Mononuclear cell (primary cell): ENCODE data around the gene SEPTIN7. TPM values are rescaled to one million over a fixed set of nuclear protein-coding genes. Genes with fewer than 3 reads are reported as not detected.
"Not testable (repeated sequence)": the region's sequence is repeated elsewhere in the genome, so short reads cannot be mapped to it uniquely, and the experiment has no call there.

Experiments
- H3K27me3 ChIP-seq: 2 replicates; pipeline ENCODE4 v1.6.0; 2011; ENCODE audit warnings: low read length, control low read depth; ENCODE audit not compliant: insufficient read depth
- H3K4me1 ChIP-seq: 2 replicates; pipeline ENCODE4 v1.5.1; 2011; ENCODE audit warnings: mild to moderate bottlenecking, low read length, control low read depth; ENCODE audit not compliant: insufficient read depth
- H3K4me3 ChIP-seq: 2 replicates; pipeline ENCODE4 v1.5.1; 2011; ENCODE audit warnings: mild to moderate bottlenecking, low read length, moderate library complexity
- H3K9me3 ChIP-seq: 2 replicates; pipeline ENCODE4 v1.5.1; 2011; ENCODE audit warnings: low read depth, mild to moderate bottlenecking, control low read depth, low read length
- total RNA-seq: library from RNA; depleted of rRNA; stranded (reverse); fragments of >200 nt; gene quantifications from one replicate; pipeline ENCODE4 v1.2.3, GENCODE V29; 2012

The SEPTIN7 gene
- 306 TPM for total RNA-seq

GRCh38 chr7:35800718-35801391 lies at the start of gene SEPTIN7:
TSS of gene SEPTIN7 (plus strand) at chr7:35801057. CDS start at chr7:35801210, 153 bp downstream.
- no peaks in the 10 kb centered on the region for H3K9me3 ChIP-seq
- peak within 1 kb of the TSS; percentile 82 for H3K4me3 ChIP-seq
- H3K27me3 ChIP-seq = no peaks in the 10 kb centered on the region
- H3K4me1 ChIP-seq = peaks cover 28% of the 10 kb centered on the region

GRCh38 chr7:35752742-35753141 lies 48.1 kb upstream of the SEPTIN7 start:
- Histone ChIP-seq H3K4me1 (no peaks in the 10 kb centered on the region), H3K27me3 (no peaks in the 10 kb centered on the region), H3K4me3 (no peak overlapping the region), H3K9me3 (no peaks in the 10 kb centered on the region)

DNA sequence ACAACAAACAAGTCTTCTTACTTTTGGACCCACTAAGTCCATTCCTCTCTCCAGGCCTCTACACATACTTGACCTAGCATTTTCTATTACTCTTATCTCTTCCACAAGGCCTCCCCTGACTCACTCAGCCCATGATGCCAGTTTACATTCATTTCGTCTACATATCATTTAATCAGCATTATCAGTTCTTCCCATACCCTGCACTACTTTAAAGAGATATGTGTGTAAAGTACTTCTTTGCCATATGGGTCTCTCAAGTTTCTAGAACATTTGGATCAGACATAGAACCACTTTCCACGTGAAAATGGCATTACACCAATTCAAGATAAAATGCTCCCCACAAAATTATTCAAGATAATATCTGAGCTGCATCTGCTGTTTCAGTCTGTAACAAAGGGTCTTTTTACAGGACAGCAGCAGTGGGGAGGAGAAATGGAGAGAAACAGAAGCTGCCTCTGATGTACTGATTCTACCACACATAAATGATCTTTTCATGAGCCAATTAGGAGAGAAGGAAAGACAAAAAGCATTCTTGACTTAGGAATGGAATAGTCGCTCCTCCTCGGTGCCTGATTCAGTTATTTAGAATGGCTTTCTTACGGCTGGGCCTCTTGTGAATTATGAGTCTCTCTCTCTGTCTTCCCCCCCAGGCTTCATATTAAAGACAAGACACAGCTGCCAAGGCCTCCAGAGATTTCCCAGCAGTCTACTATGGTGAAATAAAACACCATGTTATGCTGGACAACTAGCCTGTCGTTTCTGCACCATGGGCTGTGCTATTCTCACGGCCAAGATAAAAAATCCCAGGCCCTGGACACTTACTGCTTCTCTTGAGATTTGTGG lies 46.9 kb upstream of the SEPTIN7 start:
- no peaks in the 10 kb centered on the region for H3K27me3 ChIP-seq

GRCh38 chr7:35754741-35755140 lies 46.1 kb upstream of the SEPTIN7 start:
- Histone ChIP-seq H3K9me3 (no peaks in the 10 kb centered on the region), H3K4me3 (no peak overlapping the region), H3K4me1 (no peaks in the 10 kb centered on the region), H3K27me3 (no peaks in the 10 kb centered on the region)

More for the DNA sequence above, 46.9 kb upstream of the SEPTIN7 start:
- Histone ChIP-seq H3K9me3 (no peaks in the 10 kb centered on the region), H3K4me3 (no peak overlapping the region), H3K4me1 (no peaks in the 10 kb centered on the region)

- Histone ChIP-seq H3K4me3 (no peak overlapping the region), H3K27me3 (no peaks in the 10 kb centered on the region), H3K9me3 (no peaks in the 10 kb centered on the region), H3K4me1 (no peaks in the 10 kb centered on the region)
Observed at GRCh38 chr7:35755711-35756110, 45.1 kb upstream of the SEPTIN7 start.

DNA sequence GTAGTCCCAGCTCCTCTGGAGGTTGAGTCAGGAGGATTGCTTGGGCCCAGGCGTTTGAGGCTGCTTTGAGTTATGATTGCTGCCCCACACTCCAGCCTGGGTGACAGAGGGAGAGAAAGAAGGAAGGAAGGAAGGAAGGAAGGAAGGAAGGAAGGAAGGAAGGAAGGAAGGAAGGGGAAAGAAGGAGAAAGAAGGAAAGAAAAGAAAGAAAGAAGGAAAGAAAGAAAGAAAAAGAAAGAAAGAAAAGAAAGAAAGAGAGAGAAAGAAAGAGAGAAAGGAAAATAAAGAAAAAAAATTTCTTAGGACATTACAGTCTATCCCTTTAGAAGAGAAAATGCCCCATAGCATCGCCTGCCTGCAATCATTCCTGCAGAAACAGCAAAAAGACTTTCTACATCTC lies 44.4 kb upstream of the SEPTIN7 start:
- H3K4me3 ChIP-seq, H3K27me3 ChIP-seq, H3K9me3 ChIP-seq, H3K4me1 ChIP-seq: not testable (repeated sequence)

DNA sequence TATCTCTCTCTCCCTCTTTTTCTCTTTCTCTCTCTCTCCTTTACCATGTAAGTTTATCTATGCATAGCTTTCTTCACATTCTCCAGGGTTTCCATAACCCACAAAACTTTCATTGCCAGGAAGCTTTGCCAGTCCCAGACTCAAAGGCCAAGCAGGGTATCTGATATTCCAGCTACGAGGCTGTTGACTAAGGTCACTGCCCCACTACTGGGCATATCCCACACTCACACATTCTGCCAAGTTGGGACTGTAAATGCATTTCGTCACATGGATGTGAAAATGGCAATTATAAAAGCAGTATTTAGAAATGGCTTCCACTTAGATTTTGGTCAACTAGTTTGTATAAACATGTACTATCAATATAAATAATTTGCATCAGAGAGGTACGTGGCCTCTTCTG lies 43.3 kb upstream of the SEPTIN7 start:
- H3K4me3 ChIP-seq = no peak overlapping the region
- no peaks in the 10 kb centered on the region for H3K9me3 ChIP-seq
- no peaks in the 10 kb centered on the region for H3K27me3 ChIP-seq
- H3K4me1 ChIP-seq = no peaks in the 10 kb centered on the region

- H3K4me3 ChIP-seq = no peak overlapping the region
- no peaks in the 10 kb centered on the region for H3K4me1 ChIP-seq
- H3K27me3 ChIP-seq = no peaks in the 10 kb centered on the region
- H3K9me3 ChIP-seq = no peaks in the 10 kb centered on the region
Observed at GRCh38 chr7:35758421-35758820, 42.4 kb upstream of the SEPTIN7 start.

DNA sequence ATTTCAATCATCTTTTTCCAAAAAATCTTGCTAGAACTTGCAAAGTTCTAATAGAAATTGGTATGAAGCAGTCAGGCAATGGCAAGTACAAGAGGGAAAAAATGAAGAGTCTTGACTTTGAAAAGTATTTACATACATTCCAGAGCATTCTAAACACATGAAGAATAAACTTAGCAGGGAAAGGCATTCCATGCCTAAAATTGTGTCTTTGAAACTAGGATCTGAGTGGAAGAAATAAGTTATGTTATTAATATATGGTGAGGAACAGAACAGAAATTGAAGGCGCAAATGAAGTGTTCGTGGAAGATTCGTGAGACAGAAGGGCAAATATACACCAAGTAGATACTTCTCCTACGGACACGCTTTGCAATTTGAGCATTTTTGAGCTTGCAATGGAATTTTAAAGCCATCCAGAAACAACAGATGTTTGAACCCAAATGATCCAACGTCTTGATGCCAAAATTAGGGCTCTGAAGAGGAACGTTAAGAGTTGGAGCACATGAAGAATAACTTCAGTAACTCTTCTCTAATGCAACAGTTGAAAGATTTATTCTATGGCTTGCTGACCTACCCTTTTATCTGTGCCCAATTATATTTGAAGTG lies 40.6 kb upstream of the SEPTIN7 start:
- Histone ChIP-seq H3K4me3 (no peak overlapping the region), H3K27me3 (no peaks in the 10 kb centered on the region), H3K4me1 (no peaks in the 10 kb centered on the region), H3K9me3 (no peaks in the 10 kb centered on the region)

GRCh38 chr7:35761871-35762677 lies 38.8 kb upstream of the SEPTIN7 start:
- Histone ChIP-seq H3K27me3 (no peaks in the 10 kb centered on the region), H3K9me3 (no peaks in the 10 kb centered on the region), H3K4me1 (no peaks in the 10 kb centered on the region), H3K4me3 (no peak overlapping the region)

GRCh38 chr7:35762781-35763180 lies 38.1 kb upstream of the SEPTIN7 start:
- no peaks in the 10 kb centered on the region for H3K27me3 ChIP-seq
- H3K9me3 ChIP-seq = no peaks in the 10 kb centered on the region
- H3K4me1 ChIP-seq = no peaks in the 10 kb centered on the region
- no peak overlapping the region for H3K4me3 ChIP-seq

- H3K9me3 ChIP-seq = no peaks in the 10 kb centered on the region
- H3K27me3 ChIP-seq = no peaks in the 10 kb centered on the region
- H3K4me1 ChIP-seq = no peaks in the 10 kb centered on the region
- no peak overlapping the region for H3K4me3 ChIP-seq
Observed at GRCh38 chr7:35768346-35768745, 32.5 kb upstream of the SEPTIN7 start.

- Histone ChIP-seq H3K9me3 (no peaks in the 10 kb centered on the region), H3K27me3 (no peaks in the 10 kb centered on the region), H3K4me1 (no peaks in the 10 kb centered on the region), H3K4me3 (no peak overlapping the region)
Observed at GRCh38 chr7:35771776-35772175, 29.1 kb upstream of the SEPTIN7 start.

- Histone ChIP-seq H3K27me3 (no peaks in the 10 kb centered on the region), H3K4me3 (no peak overlapping the region), H3K4me1 (no peaks in the 10 kb centered on the region), H3K9me3 (no peaks in the 10 kb centered on the region)
Observed at GRCh38 chr7:35773994-35774393, 26.9 kb upstream of the SEPTIN7 start.

- no peaks in the 10 kb centered on the region for H3K9me3 ChIP-seq
Observed at GRCh38 chr7:35776686-35777085, 24.2 kb upstream of the SEPTIN7 start.

More at GRCh38 chr7:35776686-35777085, 24.2 kb upstream of the SEPTIN7 start:
- H3K27me3 ChIP-seq = no peaks in the 10 kb centered on the region
- H3K4me1 ChIP-seq = no peaks in the 10 kb centered on the region
- H3K4me3 ChIP-seq = no peak overlapping the region
